ENCODE data around the gene TFR2.

DNA sequence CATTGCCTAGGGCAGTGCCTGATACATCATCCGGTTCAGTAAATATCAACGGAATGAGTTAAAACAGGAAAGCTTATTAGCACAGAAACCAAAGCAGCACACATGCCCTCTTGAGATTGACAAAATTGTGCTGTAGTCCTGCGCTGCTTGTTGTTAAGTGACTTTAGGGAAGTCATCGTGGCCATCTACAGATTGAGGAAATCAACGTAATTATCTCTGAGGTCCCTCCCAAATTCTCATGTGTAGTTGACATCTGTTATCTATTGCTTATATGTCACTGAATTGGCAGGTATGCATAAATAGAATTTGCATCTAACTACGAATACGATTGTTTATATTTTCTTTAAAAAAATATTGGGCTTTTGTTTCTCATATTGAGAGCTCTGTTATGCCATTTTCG, 28.7 kb upstream of the TFR2 start:
- TF ChIP-seq POLR2A (conservative IDR thresholded peaks at IDR 0.05) (no peak), SMAD3 (CRISPR knock-in tag; conservative IDR thresholded peaks at IDR 0.05) (no peak)

Measured in K562 (cell line).